Tongue (tissue), 2 donors: ENCODE results near the gene LRRC38. TPM values are rescaled to one million over a fixed set of nuclear protein-coding genes. Genes with fewer than 3 reads are reported as not detected.
"Not testable (repeated sequence)": the region's sequence is repeated elsewhere in the genome, so short reads cannot be mapped to it uniquely, and the experiment has no call there.

Source experiments
- DNase-seq: peaks from one replicate; pipeline ENCODE4 v3.0.0-alpha.2; 2015
- total RNA-seq: library from RNA; depleted of rRNA; stranded (reverse); fragments of >200 nt; gene quantifications from one replicate; pipeline ENCODE4 v1.2.3, GENCODE V29; 2014

The LRRC38 gene
- 14.0 TPM for total RNA-seq

GRCh38 chr1:13513895-13514546 is at the start of gene LRRC38:
Gene LRRC38, minus strand, starts transcription at chr1:13514003. Its CDS starts 410 bp downstream, at chr1:13513593.
- peak; percentile 62 for DNase-seq

- not testable (repeated sequence) for DNase-seq
These were observed 49.2 kb upstream of the LRRC38 start for GRCh38 chr1:13562981-13563380.

- DNase-seq: no peak
These were observed 46.7 kb upstream of the LRRC38 start for GRCh38 chr1:13560541-13560940.

- DNase-seq: no peak
These were observed 42.5 kb upstream of the LRRC38 start for GRCh38 chr1:13556224-13556764.

GRCh38 chr1:13554798-13555197 is 41.0 kb upstream of the LRRC38 start:
- DNase-seq: no peak

- peak; percentile 71 for DNase-seq
These were observed 36.9 kb upstream of the LRRC38 start for GRCh38 chr1:13550663-13551062.

- DNase-seq: no peak
These were observed 35.7 kb upstream of the LRRC38 start for GRCh38 chr1:13549521-13549920.

GRCh38 chr1:13549021-13549420 is 35.2 kb upstream of the LRRC38 start:
- DNase-seq: no peak

- DNase-seq: no peak
These were observed 34.5 kb upstream of the LRRC38 start for GRCh38 chr1:13548281-13548680.

- DNase-seq: no peak
These were observed 33.0 kb upstream of the LRRC38 start for GRCh38 chr1:13546791-13547190.

GRCh38 chr1:13544221-13544556 is 30.4 kb upstream of the LRRC38 start:
- no peak for DNase-seq

GRCh38 chr1:13543451-13544220 is 29.8 kb upstream of the LRRC38 start:
- DNase-seq: peak; percentile 82

- no peak for DNase-seq
These were observed 27.8 kb upstream of the LRRC38 start for GRCh38 chr1:13541435-13542215.

- DNase-seq: peak; percentile 27
These were observed 27.1 kb upstream of the LRRC38 start for GRCh38 chr1:13540866-13541265.

- no peak for DNase-seq
These were observed 25.9 kb upstream of the LRRC38 start for GRCh38 chr1:13539683-13540082.

- DNase-seq: no peak
These were observed 25.0 kb upstream of the LRRC38 start for GRCh38 chr1:13538832-13539231.

GRCh38 chr1:13536571-13536970 is 22.8 kb upstream of the LRRC38 start:
- DNase-seq: peak; percentile 53

GRCh38 chr1:13535227-13535626 is 21.4 kb upstream of the LRRC38 start:
- no peak for DNase-seq

GRCh38 chr1:13528320-13528719 is 14.5 kb upstream of the LRRC38 start:
- no peak for DNase-seq

GRCh38 chr1:13523780-13524477 is 10.1 kb upstream of the LRRC38 start:
- no peak for DNase-seq

- no peak for DNase-seq
These were observed 7.2 kb upstream of the LRRC38 start for GRCh38 chr1:13520985-13521384.

GRCh38 chr1:13517193-13517812 is 3.5 kb upstream of the LRRC38 start:
- DNase-seq: peak; percentile 40
